Tibial artery (tissue), 4 donors: ENCODE results near the gene ASB2.

Experiments
- DNase-seq, 2 donors: peaks; one replicate each; pipeline ENCODE4 v3.0.0-alpha.2; 2019
- H3K27ac ChIP-seq, 2 donors: fragments of 200-600 bp; sonication (generic) in 1 of 2; 1 replicate in 1 of 2; 2 replicates in 1 of 2; pipeline ENCODE4 v1.5.1; 2018 to 2019; ENCODE audit warnings: mild to moderate bottlenecking in 1 of 2
- H3K27me3 ChIP-seq, 2 donors: fragments of 200-600 bp; sonication (generic) in 1 of 2; one replicate each; pipeline versions ENCODE4 v1.5.1 to v1.6.0; 2016 to 2019
- H3K36me3 ChIP-seq, 3 donors: fragments of 200-600 bp; sonication (generic) in 2 of 3; one replicate each; pipeline ENCODE4 v1.5.1; 2016 to 2019; ENCODE audit warnings: mild to moderate bottlenecking in 2 of 3
- H3K4me1 ChIP-seq, 4 donors: fragments of 200-600 bp; sonication (generic) in 2 of 4; 1 replicate in 3 of 4; 2 replicates in 1 of 4; pipeline ENCODE4 v1.5.1; 2016 to 2019
- H3K4me3 ChIP-seq, 2 donors: fragments of 200-600 bp; sonication (generic) in 1 of 2; 1 replicate in 1 of 2; 2 replicates in 1 of 2; pipeline ENCODE4 v1.5.1; 2018 to 2019; ENCODE audit warnings: mild to moderate bottlenecking in 2 of 2
- H3K9me3 ChIP-seq, 3 donors: fragments of 200-600 bp; sonication (generic) in 1 of 3; one replicate each; pipeline ENCODE4 v1.5.1; 2016 to 2019
- intact Hi-C: fragments of 100-400 bp; cut with DNase I; formaldehyde crosslinking; loops from one replicate; pipeline ENCODE4 v1.15.0; 2023; ENCODE audit warnings: low total_unique reads
- TF ChIP-seq, protein P1 (sequence below), 2 experiments: fragments of 200-600 bp in 1 of 2; fragments of 450-650 bp in 1 of 2; IDR thresholded peaks; one replicate each; pipeline ENCODE4 v1.5.1; 2017 to 2019; ENCODE audit warnings: antibody characterized with exemption in 2 of 2, mild to moderate bottlenecking in 1 of 2, moderate library complexity in 1 of 2

The ASB2 gene, protein sequence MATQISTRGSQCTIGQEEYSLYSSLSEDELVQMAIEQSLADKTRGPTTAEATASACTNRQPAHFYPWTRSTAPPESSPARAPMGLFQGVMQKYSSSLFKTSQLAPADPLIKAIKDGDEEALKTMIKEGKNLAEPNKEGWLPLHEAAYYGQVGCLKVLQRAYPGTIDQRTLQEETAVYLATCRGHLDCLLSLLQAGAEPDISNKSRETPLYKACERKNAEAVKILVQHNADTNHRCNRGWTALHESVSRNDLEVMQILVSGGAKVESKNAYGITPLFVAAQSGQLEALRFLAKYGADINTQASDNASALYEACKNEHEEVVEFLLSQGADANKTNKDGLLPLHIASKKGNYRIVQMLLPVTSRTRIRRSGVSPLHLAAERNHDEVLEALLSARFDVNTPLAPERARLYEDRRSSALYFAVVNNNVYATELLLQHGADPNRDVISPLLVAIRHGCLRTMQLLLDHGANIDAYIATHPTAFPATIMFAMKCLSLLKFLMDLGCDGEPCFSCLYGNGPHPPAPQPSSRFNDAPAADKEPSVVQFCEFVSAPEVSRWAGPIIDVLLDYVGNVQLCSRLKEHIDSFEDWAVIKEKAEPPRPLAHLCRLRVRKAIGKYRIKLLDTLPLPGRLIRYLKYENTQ

DNA sequence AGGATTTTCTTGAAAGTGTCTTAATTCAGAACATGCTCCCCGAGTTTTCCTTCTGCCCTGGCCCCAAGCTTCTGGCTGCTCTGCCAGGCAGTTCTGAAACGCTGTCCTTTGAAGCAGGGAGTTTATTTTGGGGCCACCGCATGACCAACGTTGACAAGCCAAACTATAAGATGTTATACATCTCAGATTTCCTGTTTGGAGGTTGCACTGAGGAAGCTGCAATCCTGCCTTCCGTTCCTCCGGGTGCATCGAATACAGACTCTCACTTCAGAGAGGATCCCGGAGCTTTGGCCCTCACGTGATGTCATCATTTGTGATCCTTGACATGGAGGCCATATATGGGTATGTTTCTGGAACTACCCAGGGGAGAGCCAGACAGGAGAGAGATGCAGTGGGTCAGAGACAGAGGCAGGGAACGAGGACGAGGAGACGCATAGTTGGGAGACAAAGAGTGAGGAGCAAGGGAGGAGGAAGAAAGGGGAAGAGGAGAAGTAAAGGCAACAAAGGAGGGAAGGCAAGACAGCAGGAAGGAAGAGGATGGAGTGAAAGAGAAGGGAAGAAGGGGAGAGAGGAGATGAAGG is at the start of gene ASB2:
Gene ASB2, minus strand, starts transcription at position 94 of the 581 bp plus-strand sequence. CDS start 12,031 bp downstream, outside the sequence.
- H3K27ac ChIP-seq, result peak within 1 kb of the TSS; percentile 89
- intact Hi-C loops, result no loop called here
- DNase-seq, result peak; percentile 41 to 80
- no peaks in the 10 kb centered on the region for H3K27me3 ChIP-seq
- peak within 1 kb of the TSS; percentile 50 to 53 for H3K4me3 ChIP-seq
- H3K4me1 ChIP-seq, result peaks cover 0 to 71% (median 32%) of the 10 kb centered on the region in 4 donors
- TF ChIP-seq, protein P1, sequence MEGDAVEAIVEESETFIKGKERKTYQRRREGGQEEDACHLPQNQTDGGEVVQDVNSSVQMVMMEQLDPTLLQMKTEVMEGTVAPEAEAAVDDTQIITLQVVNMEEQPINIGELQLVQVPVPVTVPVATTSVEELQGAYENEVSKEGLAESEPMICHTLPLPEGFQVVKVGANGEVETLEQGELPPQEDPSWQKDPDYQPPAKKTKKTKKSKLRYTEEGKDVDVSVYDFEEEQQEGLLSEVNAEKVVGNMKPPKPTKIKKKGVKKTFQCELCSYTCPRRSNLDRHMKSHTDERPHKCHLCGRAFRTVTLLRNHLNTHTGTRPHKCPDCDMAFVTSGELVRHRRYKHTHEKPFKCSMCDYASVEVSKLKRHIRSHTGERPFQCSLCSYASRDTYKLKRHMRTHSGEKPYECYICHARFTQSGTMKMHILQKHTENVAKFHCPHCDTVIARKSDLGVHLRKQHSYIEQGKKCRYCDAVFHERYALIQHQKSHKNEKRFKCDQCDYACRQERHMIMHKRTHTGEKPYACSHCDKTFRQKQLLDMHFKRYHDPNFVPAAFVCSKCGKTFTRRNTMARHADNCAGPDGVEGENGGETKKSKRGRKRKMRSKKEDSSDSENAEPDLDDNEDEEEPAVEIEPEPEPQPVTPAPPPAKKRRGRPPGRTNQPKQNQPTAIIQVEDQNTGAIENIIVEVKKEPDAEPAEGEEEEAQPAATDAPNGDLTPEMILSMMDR (IDR thresholded peaks at IDR 0.05), result peak in 1 of 2 experiments; percentile 2
- no peaks in the 10 kb centered on the region for H3K9me3 ChIP-seq
- H3K36me3 ChIP-seq, result no peaks in the 10 kb centered on the region

DNA sequence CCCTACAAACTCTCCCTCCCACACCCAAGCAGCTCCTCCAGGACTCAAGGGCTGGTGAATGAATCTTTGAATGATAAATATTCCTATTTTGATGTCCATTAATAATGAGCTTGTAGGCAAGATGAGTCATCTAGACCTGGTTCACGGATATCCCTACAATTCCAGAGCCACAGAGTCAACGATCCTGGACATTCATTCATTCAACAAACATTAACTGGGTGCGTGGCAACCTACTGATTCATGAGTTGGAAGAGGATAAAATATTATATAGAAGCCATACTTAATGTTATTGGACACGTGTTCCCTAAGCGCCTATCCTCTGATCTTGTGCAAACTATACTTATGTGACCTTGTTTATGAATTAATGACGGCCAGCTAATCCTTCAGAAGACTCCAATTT is 49.4 kb upstream of the ASB2 start:
- Histone ChIP-seq H3K27ac (no peak overlapping the region), H3K9me3 (no peaks in the 10 kb centered on the region), H3K27me3 (no peaks in the 10 kb centered on the region), H3K4me3 (peak overlapping the region; percentile 55 to 69), H3K4me1 (peaks cover 0 to 9% (median 6%) of the 10 kb centered on the region in 4 donors), H3K36me3 (no peaks in the 10 kb centered on the region)
- intact Hi-C loops, result no loop called here
- TF ChIP-seq, protein P1 (IDR thresholded peaks at IDR 0.05), result no peak
- DNase-seq, result no peak

DNA sequence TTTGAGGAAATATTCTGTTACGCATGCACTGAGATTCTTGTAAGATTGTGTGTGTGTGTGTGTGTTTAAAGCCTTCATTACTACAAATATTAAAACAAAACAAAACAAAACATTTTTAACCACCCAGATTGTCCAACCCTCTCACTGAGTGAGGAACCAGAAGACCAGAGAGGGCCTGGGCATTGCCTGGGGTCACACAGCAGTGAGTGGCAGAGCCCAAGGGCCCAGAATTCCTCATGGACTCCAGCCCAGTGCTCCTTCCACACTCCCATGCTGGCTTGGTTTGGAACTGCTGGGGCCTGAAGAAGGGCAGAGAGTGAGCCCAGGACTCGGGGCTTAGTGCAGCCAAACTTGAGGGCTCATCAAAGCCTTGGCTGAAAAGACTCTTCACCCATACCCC is 48.2 kb upstream of the ASB2 start:
- DNase-seq, result no peak
- Histone ChIP-seq H3K4me1 (peaks cover 0 to 9% (median 6%) of the 10 kb centered on the region in 4 donors), H3K27me3 (no peaks in the 10 kb centered on the region), H3K9me3 (no peaks in the 10 kb centered on the region), H3K27ac (no peak overlapping the region), H3K4me3 (no peak overlapping the region), H3K36me3 (no peaks in the 10 kb centered on the region)
- TF ChIP-seq, protein P1 (IDR thresholded peaks at IDR 0.05), result no peak
- intact Hi-C loops, result no loop called here

DNA sequence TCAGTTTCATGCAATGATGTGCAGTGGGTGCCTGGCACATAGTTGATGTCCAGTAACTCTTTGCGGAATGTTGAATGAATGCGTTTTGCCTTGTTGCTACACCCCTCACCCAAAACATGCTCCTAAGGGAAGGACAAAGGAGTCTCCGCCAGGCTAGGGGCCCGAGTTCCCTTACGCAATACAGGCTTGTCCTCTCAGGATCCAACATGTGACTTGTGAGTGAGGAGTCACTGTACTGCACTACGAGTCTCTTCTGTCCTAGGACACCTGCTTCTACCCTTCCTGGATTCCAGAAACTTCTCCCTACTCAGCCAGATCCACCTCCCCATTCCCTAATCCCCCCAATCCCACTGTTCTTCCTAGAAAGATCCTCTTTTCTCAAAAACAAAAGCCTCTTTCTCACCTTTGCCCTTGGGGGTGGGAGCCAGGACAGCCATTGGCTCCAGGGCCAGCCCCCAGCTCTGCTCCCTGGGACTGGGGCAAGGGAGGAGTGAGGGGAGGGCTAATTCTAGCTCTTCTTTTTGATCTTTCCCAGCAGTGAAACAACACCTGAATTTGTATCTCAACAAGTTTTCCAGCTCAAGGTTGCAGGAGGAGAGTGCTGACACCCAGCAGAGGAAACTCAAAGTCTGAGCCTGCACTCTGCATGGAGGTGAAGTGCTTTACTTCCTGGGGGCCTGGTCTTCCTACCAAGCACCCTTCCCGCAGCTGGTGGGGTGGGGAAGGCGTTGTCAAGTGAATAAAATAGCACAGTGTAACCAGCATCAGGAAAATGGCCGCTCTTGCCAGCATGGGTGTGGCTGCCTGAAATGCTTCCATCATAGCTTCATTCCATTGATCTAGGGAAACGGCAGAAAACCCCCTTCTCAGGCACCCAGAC is 46.4 kb upstream of the ASB2 start:
- Histone ChIP-seq H3K4me3 (no peak overlapping the region), H3K4me1 (peaks cover 0 to 9% (median 6%) of the 10 kb centered on the region in 4 donors), H3K36me3 (no peaks in the 10 kb centered on the region), H3K27me3 (no peaks in the 10 kb centered on the region), H3K9me3 (no peaks in the 10 kb centered on the region), H3K27ac (no peak overlapping the region)
- no peak for DNase-seq
- intact Hi-C loops, result no loop called here
- TF ChIP-seq, protein P1 (IDR thresholded peaks at IDR 0.05), result no peak
